Left hindlimb (tissue), 1 donor: ENCODE measurements around the gene CGNL1.
A peak's percentile ranks its signal among the peaks of the same experiment; 100 is the strongest.

Experiments used
- DNase-seq: peaks from one replicate; pipeline ENCODE4 v3.0.0-alpha.2; 2018

CGNL1 gene

DNA sequence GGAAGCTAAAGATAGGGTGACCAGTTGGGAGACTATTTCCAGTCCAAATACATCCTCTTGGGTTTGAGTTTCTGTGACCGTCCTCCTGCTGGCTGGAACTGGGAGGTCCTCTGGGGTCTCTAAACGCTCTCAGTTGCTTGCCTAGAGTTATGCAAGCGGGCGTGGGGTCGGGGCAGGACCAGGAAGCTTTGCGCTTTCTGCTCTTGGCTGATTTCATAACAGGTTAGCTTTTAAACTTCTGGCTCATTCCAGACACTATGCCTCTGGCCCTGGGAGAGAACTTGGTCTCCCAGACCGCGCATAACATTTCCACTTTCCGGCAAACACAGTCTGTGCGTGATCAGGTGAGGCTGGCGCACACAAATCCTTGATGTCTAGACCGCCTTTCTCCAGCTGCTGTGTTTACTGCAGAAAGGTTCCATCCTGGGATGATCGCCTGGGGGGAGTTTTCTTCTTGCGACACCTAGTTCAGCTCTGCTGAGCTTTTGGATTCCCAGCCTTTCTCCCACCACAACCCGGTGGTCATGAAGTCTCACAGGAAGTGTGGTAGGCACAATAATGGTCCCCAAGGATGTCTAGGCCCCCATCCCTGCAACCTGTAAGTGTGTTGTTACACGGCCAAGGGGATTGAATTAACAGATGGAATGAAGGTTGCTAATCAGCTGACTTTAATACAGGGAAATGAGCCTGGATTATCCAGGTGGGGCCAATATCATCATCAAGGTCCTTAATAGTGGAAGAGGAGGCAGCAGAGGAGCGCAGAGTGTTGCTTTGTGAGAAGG lies 23.6 kb upstream of the CGNL1 start:
- no peak for DNase-seq

DNA sequence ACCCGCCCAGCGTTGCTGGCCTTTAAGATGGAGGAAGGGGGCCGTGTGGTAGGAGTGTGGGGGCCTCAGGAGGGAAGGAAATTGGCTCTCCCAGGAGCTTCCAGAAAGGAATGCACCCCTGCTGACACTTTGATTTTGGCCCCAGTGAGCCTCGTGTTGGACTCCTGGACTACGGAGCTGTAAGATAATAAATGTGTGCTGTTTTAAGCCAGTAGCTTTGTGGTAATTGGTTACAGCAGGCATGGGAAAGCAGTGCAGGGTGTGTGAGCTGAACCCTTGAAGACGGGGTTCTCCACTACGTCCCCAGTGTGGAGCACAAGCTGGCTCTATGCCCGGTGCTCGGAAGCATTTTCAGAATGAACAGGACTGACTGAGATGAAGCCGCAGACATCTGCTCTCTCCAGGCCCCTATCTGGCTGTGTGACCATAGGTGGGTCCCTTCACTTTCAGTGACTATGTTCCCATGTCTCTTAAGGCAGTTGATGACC lies 22.9 kb upstream of the CGNL1 start:
- DNase-seq: no peak

DNA sequence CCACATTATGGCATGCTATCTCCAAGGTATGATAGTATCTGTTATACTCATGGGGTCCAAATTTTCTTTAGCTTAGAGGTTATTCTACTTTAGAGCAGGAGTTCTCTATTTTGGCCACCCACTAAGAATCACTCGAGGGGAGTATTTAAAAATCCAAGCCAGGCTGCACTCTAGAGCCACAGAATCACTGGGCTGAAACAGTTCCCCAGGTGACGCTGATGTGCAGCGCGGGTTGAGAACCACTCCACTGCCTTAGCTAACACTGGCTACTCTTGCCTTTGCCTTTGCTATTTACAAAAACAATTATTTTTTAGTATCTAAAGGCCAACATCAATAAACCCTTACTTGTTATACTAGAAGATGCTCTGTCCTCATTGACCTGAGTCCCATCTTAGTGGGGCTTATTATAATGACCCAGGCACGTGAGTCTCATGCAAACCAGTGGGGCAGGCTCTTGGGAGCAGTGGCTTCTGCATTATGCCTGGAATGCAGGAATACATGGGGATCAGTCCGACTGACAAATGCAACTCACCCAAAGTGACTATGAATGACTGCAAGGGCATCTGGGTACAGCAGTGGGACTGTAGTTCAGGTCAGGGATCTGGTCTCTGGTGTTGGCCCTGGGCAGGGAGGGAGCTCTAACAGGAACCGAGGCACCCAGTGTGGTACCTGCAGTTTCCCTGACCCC lies 21.7 kb upstream of the CGNL1 start:
- DNase-seq: no peak

DNA sequence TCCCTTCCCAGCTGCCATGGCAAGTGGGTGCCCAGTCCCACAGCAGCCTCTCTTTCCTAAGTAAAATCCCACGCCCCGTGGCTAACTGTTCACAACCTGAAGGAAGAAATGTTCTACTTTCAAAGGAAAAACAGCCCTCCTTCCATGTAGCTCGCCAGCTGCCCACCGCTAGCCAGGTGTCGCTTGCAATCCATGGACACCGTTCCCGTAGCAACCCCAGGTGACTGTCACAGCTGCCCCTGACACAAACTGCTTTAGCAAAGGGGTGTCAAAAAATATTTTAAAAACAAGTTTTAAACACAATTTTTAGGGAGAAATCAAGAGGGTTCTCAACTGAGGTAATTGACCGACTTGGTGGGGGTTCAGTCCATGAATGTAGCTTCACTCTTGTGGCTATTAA lies 21.0 kb upstream of the CGNL1 start:
- no peak for DNase-seq

DNA sequence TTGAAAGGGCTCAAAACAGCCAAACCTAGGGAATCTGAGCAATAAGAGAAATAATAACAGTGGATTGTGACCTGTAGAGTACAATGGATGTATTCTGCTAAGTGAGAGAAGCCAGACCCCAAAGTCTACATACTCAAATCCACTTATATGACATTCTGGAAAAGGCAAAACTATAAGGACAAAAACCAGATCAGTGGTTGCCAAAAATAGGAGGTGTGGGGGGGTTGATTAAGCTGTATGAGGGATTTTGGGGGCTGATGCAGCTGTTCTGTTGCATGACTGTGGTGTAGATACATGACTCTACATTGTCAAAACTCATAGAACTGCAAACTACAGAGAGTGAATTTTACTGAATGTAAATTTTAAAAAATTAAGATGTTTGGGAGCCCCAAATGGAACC lies 20.1 kb upstream of the CGNL1 start:
- DNase-seq: no peak

DNA sequence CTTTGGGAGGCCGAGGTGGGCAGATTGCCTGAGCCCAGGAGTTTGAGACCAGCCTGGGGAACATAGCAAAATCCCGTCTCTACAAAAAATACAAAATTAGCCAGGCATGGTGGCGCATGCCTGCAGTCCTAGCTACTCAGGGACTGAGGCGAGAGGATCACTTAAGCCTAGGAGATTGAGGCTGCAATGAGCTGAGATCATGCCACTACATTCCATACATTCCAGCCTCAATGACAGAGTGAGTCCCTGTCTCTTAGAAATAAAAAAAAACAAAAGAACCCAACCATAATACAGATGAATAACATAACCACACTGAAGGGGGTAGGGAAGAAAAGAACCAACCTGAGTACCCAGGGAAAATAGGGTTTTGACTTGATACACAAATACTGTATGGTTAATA lies 19.7 kb upstream of the CGNL1 start:
- no peak for DNase-seq

DNA sequence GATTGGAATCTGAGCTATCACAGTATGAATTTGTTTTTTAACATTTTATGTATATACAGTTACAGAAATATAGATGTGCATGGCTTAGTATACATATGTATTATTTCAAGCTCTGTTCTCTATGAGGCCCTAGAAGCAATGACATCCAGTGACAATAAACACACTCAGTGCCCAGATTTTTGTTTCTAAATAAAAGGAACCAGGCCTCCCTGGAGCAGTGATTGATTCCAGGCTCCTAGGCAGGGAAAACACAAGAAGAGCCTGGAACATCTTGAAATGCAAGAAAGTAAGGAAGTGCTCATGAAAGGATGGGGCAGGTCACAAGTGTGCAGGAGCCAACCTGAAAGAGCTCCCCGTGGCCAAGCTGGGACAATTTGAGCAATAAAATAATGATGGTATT lies 18.5 kb upstream of the CGNL1 start:
- no peak for DNase-seq

DNA sequence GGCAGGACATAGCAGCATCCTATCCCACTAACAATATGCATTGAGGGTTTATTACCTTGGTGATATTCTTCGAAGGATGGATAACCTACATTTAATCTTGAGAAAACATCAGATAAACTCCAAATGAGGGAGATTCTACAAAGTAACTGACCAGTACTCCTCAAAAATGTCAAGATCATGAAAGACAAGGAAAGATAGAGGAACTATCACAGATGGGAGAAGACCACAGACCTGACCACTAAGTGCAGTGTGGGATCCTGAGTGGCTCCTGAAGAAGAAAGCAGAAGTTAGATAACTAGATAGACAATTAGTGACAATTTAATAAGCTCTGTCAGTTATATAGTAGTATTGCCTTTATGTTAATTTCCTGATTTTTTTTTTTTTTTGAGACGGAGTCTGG lies 17.7 kb upstream of the CGNL1 start:
- no peak for DNase-seq

DNA sequence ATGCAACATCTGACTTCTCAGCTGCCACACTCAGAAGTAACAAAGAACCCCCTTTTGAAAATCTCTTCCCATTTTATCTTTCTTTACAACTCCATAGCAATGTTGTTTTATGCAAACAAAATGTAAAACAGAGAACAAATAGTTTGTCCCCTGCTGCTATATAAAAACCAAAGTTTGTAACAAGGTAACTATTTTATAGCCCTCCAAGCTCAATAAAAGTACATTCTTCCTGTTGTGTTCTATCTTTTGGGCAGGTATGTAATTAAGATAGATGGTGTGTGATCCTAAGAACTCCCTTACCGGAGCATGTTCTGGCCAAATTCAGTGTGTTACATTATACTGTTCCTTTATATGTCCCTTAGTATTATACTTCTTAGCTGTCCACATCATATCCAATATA lies 12.6 kb upstream of the CGNL1 start:
- DNase-seq: no peak

DNA sequence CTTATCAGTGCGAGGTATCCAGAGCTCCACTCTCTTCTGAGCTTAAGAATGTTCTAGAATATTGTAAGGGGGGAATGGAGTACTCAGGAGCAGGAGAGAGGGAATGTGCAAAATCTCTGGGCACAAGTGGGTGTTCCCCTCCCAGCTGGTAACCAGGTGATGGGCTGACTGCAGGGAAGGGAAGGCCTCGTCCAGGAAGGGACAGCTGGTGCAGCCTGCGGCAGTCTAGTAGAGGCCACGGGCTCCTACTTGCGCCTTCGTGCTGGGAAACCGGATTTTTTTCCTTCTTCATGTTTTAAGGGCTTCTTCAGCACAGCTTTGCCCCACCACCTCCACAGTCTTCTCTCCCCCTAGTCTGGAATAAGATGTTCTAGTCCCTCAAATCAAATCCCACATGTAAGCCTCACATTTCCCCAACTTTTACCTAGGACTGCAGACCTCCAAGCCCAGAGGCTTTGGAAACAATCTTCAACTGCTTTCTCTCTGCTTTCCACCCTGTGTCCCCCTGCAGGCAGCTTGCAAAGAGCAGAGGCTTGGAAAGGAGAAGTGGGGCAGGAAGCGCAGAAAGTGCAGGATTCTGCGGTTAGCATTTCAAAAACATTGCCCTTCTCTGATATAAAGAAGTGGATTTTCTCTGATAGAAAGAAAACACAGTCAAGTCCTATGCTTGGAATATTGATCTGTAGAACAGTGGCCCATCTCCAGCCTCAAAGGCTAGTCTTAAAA lies 11.9 kb upstream of the CGNL1 start:
- DNase-seq: no peak

DNA sequence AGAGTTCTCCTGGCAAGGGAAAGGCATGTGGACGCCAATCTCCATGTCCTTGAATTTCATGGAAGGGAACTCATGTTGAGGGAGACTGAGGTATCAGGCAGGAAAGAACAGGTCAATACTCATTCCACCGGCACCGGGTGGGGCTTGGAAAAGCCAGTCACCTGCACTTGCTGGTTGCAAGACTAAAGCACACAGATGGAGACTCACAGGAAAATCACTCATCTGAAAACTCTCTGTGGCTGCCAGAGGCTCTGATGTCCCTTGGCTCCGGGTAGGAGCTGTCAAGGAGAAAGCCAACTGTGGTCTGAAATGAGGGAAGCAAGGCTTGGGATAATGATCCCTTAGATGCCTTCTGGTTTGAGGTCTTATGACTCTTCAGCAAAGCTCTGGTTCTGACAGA lies 8.7 kb upstream of the CGNL1 start:
- no peak for DNase-seq

DNA sequence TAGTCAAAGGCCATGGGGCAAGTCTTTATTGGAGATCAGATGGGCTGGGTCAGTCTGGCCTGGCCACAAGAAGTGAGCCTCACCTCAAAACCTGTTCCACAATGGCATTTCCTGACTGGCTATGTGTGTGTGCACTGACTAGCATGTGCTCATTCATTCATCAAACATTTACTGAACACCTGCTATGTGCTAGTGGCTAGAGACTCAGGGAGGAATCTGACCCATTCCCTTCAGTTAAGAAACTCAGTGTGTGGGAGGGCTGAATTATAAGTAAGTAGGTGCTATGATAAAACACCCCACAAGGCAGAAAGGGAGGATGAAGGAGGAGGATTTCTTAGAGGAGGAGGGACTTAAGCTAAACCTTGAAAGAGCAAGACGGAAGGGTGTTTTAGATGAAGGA lies 5.4 kb upstream of the CGNL1 start:
- no peak for DNase-seq

DNA sequence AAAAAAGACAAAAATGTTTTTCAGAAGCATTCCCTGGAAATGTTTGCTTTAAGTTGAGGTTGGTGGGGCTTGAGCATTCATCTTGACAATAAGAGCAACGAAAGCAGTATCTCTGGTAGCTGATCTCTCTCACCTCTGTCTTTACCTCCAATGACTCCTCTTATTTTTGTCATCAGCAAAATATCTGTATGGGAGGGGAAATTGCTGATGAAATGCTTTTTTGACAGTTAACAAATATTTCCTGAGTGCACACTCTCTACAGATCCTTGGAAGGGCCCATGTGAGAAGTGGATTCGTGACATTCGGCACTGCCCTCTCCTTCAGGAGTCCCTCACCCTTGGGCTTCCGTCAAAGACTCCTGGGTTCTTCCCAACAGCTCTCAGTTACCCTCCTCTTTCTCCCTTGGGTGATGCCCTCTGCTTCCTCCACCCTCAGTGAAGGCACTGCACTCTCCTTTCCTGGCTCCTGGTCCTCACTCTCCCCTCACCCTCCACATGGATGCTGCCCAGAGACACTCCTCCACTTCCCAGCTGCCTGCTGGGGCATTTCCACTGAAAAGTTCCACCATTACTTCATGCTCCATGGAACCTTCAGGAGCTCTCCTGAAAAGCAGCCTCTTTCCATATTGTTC lies 2.9 kb upstream of the CGNL1 start:
- DNase-seq: no peak

DNA sequence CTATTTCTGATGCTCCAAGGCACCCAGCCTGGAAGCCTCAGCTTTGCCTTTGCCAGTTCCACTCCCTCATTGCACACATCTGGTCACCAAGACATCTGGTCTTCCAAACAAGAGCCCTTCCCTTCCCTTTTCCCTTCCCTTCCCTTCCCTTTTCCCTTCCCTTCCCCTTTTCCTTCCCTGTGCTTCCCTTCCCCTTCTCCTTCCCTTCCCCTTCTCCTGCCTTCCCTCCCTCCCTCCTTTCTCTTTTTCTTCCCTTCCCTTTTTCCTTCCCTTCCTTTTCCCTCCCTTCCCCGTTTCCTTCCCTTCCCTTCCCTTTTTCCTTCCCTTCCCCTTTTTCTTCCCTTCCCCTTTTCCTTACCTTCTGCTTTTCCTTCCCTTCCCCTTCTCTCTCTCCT lies 2.4 kb upstream of the CGNL1 start:
- DNase-seq: no peak

DNA sequence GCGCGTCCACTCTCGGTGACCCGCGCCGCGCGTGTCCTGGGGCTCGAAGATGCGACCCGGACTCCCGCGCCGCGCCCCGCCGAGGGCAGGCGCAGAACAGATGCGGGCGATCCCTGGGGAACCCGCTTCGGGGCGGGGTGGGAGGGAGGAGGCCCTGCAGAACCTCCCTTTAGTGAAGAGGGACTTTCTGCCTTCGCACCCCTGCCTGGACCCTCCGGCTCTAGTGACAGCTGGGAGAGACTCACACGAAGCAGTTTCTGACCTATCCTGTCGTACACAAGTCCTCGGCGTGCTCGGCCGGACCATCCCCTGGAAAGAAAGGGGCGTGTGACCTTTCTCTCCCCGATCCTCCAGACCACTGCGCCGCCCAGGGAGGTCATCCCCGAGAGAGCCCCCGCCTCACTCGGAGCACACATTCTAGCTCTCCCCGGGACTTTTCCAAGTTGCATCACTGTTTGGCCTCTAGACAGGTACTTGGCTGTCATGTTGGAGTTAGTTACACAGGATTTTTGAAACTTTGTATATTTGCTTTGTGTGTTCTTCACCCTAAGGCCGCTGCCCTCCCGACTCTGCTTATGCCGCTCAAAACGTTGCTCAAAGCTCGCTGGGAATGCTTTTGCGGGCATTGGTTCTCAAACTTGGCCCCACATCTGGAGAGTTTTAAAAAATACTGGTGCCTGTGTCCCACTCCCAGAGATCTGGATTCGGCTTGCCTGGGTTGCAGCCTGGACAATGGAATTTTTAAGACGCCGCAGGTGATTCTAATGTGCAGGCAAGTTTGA lies 582 bp downstream of the CGNL1 start:
- peak; percentile 55 for DNase-seq

DNA sequence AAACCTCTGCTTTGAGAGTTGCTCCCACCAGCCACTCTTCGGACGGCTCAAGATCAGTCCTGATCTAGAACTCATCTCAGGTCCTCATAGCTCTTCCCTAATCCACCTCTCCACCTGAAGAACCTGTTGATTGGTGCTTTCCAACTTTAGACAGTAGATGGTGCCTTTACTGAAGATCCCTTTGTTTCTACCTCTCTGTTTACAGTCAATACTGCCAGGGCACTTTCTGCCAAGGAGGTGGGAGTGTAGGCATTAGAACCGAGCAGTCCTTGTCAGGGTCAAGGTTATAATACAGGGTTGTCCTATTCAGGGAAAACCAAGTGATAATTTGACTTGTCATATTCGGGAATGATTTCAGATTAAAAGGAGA lies 1.2 kb downstream of the CGNL1 start:
- no peak for DNase-seq

DNA sequence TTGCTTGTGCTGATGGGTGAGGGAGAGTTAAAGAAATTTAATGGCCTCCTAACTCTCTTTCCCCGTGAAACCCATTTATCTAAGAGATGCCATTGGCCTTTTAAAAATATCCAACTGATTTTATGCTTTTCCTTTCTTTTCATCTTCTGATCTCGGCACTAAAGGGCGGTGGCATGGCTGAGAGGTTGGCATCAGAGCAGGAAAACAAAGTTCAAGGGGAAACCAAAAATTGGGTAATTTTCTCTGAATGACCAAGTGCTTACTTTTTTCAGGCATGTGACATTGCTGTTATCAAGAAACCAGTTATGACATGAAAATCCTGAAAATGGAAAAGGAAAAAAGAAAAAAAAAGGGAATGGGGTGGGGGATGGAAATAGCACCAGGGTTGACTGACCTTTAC lies 3.2 kb downstream of the CGNL1 start:
- no peak for DNase-seq

DNA sequence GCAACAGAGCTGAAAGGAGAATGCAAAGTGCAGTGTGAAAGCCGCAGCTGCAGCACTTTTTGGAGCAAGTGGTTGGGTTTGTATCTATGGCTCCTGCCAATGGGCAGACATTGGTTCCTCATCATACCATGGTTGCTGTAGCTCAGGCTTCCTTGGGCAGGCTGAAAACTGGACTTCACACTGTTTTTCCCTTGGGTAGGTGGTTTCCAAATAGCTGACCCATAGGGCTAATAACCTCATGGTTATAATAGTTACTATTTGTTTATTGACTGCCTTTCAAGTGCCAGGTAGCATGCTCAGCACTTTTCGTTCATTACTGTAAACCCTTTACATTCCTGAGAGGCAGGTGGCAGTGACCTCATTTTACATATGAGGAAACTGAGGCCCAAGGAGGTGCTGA lies 4.5 kb downstream of the CGNL1 start:
- DNase-seq: no peak

DNA sequence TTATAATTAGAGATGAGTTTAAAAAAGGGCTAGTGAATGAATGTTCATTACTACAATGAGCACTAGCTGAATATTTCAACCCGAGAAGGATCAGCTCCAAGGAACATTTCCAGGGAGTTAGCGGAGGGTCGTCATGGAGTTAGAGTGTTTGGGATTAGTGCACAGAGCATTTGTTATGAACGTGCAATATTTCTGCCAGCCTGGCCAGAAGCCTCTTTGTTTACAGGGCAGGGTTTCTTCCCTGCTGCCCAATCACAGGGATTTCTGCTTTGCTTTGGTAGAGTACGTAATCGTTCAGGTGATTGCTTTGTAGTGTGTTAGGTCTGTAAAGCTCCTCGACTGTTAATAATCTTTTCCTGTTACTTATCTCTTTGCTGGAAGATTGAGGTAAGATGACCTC lies 5.9 kb downstream of the CGNL1 start:
- no peak for DNase-seq

DNA sequence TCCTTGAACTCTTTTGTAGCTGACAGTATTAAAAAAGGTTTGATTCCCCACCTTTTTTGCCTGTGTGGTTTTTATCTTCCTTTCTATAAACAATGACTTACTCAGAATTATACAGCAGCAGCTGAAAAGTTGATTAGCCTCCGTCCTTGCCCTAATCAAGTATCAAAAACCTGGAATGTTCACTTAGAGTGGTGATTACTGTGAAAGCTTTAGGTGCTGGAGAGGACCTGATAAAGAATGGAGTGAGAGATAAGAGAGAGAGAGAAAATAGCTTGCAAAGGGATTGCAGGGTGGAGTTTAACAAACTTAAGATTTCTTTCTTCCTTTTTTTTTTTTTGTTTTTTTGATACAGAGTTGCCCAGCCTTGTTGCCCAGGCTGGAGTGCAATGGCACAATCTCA lies 6.7 kb downstream of the CGNL1 start:
- no peak for DNase-seq

DNA sequence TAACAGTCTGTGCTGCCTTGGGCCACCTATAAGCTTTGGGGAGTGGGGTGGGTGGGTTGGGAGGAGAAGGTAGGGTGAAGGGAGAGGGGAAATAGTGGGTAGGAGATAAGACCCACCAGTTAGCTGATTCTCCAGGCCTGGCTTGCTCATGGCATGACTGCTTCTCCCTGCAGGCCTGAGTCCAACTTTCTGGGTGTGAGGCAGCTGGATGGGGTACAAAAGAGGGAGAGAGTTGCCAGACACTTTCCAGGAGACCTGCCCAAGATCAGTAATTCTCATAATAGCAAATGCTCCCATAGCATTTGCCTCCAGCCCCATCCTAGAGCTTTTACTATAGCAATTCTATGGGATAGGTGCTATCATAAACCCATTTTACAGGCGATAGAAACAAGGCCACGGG lies 7.7 kb downstream of the CGNL1 start:
- DNase-seq: no peak

DNA sequence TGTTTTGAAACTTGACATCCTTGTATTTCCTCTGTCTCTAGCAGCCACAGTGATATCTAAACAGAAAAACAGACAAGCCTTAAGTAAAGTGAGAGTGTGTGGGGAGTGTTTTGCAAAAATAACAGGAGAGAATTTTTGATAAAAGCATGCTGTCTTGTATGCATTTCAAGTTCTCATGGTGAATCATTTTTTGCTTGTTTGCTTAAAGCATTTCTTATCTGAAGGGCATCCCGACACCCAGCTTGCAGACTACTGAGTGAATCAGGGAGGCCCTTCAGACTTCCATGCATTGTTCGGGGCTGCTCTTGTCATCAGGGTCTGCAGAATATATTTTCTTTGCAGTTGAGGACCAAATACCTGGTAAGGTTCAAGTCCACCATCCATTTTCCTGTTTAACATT lies 8.5 kb downstream of the CGNL1 start:
- DNase-seq: no peak

DNA sequence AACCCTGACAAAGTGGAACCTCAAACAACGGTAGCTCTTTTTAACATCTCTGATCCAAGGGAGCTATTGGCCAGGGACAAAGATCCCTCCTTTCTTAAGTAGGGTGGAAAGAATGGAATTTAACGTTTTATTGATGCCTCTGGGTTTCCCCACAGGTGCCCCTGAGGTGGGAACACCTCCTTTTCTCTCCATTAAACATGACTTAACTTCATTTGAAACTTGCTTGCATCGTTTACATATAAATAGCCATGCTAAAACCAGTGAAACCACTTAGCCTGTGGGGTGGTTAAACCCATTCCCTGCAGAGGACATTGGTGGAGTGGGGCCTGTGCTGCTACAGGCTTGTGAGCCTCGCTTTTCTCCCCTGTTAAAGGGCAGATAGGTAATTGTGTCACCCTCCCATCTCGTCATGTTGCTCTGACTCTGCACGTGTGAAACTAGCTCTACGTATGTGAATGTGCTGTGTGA lies 9.7 kb downstream of the CGNL1 start:
- no peak for DNase-seq
